GM18498 (cell line): ENCODE measurements around the gene ERVK3-1.

Experiments
- ATAC-seq: cut with Tn5 transposase; IDR thresholded peaks from one replicate; pipeline ENCODE4 v1.9.1; 2021; ENCODE audit warnings: mild to moderate bottlenecking, moderate library complexity; ENCODE audit not compliant: unreplicated experiment

The ERVK3-1 gene

DNA sequence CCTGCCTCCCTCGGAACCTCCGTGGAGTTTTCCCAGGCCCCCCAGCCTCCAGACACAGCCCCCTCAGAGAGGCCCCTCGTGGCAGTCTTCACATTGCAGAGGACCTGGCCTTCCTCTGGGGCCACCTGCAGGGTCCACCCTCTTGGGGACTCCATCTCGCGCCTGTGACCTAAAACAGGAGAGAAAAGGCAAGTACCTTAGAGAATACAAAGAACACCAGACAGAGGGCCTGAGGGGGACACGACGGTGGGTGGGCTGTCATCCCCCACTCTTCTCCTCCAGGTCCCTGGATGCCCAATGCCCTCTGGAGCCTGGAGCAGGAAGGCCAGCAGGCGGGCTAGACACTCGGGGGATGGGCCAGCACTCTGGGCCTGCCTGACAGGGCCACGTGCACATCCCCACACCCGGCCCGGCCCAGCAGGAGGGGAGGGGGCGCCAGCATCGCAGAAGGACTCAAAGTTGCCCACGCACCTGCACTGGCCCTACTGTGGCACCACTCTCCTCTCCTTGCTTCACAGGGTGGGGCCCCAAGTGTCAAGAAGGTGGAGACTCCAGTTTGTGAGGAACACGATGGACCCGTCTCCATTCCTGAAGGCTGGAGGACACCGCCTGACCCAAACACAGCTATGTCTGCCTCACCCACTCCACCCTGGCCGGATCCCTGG, 52.4 kb downstream of the ERVK3-1 start:
- no peak for ATAC-seq

- ATAC-seq = no peak
These were observed 56.7 kb downstream of the ERVK3-1 start for GRCh38 chr19:58361900-58362271.

DNA sequence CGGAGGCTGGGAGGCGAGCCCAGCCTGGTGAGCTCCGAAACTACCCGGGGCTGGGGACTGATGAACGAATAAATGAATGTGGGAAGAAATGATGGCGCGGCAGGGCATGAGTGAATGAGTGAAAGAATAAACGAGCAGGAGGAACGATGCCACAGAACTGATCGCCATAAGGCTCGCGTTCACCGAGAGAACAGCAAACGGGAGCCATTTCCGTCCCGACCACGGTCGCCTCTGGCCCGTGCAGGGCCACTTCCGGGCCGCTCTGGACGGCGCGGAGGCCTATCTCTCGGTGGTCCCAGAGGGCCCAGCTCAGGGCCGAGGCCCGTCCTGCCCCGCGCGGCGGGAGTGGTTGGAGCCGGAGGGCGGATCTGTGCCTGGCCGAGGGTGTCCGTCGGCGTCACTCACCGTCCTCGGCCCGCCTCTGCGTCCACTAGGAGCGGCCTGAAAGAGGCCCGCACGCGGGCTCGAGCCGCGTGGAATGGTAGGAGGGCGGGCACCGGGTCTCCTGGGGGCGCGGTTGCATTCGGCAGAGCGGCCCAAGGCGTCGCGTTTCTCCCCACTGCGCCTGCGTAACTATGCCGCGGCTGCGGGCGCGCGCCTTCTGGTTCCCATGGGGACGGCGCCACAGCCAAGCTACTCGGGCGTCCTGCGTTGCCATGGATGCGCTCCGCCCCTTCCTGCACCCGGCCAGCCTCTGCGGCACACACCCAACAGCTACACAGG, 57.3 kb downstream of the ERVK3-1 start, which contains the start of gene ZNF497:
Gene ZNF497, minus strand, starts transcription at position 480 of the 723 bp plus-strand sequence. CDS start 5,116 bp downstream, outside the sequence.
- ATAC-seq = peak; percentile 86

GRCh38 chr19:58364146-58364545, 59.0 kb downstream of the ERVK3-1 start:
- no peak for ATAC-seq
